Stimulated activated naive CD8-positive, alpha-beta T cell treated with anti-CD3 and anti-CD28 coated beads, Interleukin-15, Interleukin-2, amounts not matched to agents 100 U/mL and 50 U/mL, for 24 hours (primary cell): ENCODE measurements around the gene SEC14L5.

Source experiments
- ATAC-seq: fragments of 150-1000 bp; cut with Tn5 transposase; one replicate; pipeline ENCODE4 v1.10.0; 2021
- DNase-seq: peaks from one replicate; pipeline ENCODE4 v3.0.0; 2021

Gene SEC14L5

GRCh38 chr16:4984174-4984990, 26.3 kb downstream of the SEC14L5 start:
- DNase-seq, result no peak
- ATAC-seq, result peak; percentile 43

- DNase-seq (no peak), ATAC-seq (no peak)
Observed at GRCh38 chr16:4987250-4987579, 29.1 kb downstream of the SEC14L5 start.

- ATAC-seq, result no peak
- DNase-seq, result no peak
Observed at GRCh38 chr16:4987580-4988374, 29.6 kb downstream of the SEC14L5 start.

GRCh38 chr16:4988647-4989046, 30.5 kb downstream of the SEC14L5 start:
- ATAC-seq, result no peak
- no peak for DNase-seq

DNA sequence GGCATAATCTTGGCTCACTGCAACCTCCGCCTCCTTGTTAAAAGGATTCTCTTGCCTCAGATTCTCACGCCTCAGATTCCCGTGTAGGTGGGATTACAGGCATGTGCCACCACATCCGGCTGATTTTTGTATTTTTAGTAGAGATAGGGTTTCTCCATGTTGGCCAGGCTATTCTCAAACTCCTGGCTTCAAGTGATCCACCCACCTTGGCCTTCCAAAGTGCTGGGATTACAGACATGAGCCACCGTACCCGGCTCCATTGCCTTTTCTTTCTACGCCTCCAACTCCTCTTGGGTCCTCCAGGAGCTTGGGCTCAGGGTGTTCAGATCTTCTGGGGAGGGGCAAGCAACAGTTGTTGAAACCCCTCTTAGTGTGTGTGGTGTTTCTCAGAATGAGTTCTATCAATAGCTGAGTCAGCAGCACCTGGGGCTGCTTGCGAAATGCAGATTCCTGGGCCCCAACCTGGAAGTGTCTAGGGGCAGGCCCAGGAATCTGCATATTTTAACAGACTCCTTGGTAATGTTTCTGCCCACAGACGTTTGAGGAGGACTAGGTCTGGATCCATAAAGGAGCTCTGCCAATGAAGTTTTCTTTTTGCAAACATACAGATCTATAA, 31.4 kb downstream of the SEC14L5 start:
- ATAC-seq, result no peak

DNA sequence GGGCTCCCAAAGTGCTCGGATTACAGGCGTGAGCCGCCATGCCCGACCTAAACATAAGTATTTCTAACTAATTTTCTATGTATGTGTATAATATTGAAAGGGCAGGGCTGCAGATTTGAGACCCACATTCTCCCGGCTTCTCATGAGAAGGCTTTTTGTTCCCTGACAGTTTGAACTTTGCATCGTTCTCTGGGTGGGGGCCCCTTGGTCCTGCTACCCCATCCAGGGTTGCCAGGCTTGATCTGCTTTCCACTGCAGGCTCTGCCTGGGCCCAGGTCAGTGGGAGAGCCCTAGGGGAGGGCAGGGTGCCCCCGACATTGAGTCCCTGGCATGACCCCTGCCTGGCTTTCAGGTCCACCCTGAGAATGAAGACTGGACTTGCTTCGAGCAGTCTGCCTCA, 32.3 kb downstream of the SEC14L5 start:
- ATAC-seq (no peak), DNase-seq (no peak)

More for the DNA sequence above, 31.4 kb downstream of the SEC14L5 start:
- no peak for DNase-seq

DNA sequence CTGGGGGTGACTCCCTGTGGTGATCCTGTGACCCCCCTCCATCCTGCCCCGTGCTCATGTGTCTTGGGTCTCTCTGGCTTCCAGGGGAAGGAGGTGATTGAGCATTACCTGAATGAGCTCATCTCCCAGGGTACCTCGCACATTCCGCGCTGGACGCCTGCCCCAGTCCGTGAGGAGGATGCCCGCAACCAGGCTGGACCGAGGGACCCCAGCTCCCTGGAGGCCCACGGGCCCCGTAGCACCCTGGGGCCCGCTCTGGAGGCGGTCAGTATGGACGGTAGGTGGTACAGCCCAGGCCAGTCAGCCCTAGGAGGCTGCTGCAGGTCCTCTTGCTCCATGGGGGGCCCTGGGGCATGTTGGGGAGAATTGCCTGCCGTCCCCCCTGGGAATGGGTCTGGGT, 33.6 kb downstream of the SEC14L5 start:
- no peak for ATAC-seq
- no peak for DNase-seq

DNA sequence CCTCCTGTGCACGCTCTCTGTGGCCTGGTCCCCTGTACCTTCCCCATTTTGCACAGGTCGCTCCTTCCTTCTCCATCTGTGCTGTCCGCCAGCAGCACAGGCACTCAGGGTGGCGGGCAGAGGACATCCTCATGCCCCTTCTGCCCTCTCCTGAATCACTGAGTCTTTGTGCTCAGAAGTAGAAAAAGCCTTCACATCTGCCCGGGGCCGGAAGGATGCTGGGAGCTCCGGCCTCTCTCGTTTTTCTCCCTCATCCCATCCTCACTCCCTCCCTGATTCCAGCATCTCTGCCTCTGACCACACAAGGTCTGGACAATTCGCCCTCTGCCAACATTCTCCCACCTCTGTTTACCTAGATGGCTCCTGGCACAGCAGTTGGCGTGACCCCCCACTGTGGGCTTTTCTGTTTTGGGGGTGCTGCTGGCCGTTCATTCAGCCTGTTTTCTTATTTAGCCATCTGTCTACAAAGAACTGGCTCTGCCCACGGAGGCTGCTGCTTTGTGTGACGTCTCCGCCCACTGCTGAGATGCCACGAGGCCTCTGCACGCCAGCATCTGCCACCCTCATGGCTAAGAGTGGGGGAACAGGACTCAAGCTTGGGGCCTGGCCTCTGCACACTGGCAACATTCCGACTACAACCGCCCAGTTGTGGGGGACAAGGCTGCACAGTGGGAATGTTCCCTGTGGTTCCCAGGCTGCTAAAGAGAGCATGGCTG, 36.7 kb downstream of the SEC14L5 start:
- no peak for ATAC-seq
- no peak for DNase-seq

DNA sequence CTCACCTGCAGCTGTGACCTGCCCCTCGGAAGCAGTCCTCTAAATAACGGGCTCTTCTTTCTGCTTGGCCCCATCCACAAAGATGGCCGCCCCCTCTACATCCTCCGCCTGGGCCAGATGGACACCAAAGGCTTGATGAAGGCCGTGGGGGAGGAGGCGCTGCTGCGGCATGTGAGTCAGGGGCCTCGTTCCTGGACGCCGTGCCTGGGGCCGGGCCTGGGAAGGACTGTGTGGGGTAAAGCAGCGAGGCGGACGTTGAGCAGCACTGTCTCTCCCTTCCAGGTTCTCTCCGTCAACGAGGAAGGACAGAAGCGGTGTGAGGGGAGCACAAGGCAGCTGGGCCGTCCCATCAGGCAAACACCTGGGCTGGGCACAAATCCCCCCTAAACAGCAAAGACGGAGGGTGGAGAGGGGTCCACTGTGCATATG, 42.5 kb downstream of the SEC14L5 start:
- ATAC-seq, result no peak
- no peak for DNase-seq

GRCh38 chr16:5001571-5001970, 43.4 kb downstream of the SEC14L5 start:
- DNase-seq (no peak), ATAC-seq (no peak)

DNA sequence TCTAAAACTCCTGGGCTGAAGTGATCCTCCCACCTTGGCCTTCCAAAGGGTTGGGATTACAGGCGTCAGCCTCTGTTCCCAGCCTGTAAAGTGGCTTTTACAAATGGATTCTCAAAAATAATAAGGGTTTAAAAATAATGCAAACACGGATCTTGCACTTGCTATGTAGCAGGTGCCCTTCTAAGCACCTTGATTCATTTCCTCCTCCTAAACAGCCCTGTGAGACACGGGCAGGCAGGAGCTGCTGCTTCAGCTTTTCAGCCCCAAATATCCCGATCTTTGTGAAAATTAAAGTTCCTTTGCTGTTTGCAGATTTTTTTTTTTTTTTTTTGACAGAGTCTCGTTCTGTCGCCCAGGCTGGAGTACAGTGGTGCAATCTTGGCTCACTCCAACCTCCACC, 43.9 kb downstream of the SEC14L5 start:
- ATAC-seq, result no peak
- no peak for DNase-seq

DNA sequence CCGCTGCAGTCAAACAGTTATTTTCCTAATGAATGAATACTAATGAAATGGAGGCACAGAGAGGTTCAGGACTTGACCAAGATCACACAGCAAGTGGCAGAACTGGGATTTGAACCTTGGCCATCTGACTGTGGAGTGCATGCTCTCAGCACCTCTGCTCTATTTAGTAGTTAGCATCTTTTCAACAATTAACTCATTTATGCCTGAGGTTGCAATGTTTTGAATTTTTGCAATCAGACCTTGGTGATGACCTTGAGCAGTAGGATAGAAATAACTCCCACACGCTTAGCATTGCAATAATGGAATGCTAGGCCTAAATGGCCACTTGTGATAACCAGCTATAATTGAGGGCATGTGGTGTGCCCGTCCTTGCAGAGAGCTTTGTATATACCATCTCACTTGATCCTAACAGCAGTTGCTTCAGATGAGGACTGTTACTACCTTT, 44.6 kb downstream of the SEC14L5 start:
- no peak for DNase-seq
- ATAC-seq, result no peak

- DNase-seq (no peak), ATAC-seq (no peak)
Observed at GRCh38 chr16:5003211-5003610, 45.1 kb downstream of the SEC14L5 start.

DNA sequence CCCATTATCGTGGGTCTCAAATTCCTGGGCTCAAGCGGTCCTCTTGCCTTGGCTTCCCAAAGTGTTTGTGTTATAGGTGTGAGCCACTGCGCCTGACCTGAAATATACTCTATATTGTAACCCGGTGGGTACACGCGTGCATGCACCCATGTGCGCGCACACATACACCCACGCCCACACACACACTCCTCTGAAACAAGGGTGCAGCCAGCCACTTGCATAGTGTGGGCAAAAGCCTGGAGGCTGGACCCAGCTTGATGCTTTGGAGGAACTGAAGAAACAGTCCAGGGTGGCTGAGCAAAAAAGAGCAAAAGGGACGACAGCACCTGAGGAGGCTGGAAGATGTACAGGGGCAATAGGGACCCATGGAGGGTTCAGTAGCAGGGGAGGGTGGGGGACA, 45.7 kb downstream of the SEC14L5 start:
- no peak for ATAC-seq
- no peak for DNase-seq

GRCh38 chr16:5004311-5004710, 46.2 kb downstream of the SEC14L5 start:
- DNase-seq, result no peak

GRCh38 chr16:5005916-5006315, 47.8 kb downstream of the SEC14L5 start:
- DNase-seq, result no peak
- no peak for ATAC-seq

More at GRCh38 chr16:5004311-5004710, 46.2 kb downstream of the SEC14L5 start:
- ATAC-seq, result no peak

- DNase-seq (no peak), ATAC-seq (no peak)
Observed at GRCh38 chr16:5006348-5007193, 48.4 kb downstream of the SEC14L5 start.

DNA sequence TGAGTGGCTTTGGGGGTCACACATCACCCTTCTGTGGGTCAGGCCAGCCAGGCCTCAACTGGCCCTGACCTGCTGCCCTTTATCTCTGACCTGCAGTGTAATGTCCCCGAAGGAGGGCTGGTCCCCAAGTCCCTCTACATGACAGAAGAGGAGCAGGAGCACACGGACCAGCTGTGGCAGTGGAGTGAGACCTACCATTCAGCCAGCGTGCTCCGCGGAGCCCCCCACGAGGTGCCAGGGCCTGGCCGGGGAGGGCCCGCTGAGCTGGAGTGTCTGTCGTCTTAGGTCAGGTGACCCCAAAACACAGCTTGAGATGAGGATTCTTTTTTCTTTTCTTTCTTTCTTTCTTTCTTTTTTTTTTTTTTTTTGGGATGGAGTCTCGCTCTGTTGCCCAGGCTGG, 49.1 kb downstream of the SEC14L5 start:
- ATAC-seq (no peak), DNase-seq (no peak)

- DNase-seq (no peak), ATAC-seq (no peak)
Observed at GRCh38 chr16:5008311-5008731, 50.2 kb downstream of the SEC14L5 start.

DNA sequence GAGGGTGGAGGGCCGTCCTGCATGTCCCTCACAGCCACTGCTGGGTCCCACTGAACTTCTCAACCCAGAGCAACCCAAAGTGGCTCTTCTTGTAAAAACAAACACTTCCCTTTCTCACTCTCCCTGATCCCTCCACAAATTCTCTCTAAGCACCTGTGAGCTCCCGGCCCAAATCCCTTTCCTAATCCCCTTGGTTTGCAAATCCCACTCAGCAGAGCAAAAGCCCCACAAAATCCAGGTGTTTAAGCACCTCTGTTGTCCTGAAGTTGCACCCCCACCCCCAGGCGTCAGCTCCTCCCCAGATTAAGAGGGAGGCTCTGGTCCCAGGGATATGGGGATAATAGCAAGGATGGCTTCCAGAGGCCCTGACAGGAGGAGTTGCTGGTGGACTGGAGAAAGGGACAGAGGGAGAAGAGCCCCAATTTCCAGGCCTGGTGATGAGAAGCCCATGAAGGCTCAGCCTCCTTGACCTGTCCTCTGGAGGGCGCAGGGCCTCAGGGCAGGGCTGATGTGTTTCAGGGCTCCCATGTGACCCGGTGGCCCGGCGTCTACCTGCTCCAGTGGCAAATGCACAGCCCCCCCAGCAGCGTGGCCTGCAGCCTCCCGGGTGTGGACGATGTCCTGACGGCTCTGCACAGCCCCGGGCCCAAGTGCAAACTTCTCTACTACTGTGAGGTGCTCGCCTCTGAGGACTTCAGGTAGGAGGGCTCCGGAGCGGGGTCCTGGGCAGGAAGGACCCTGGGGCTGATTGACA, 52.6 kb downstream of the SEC14L5 start:
- no peak for ATAC-seq
- no peak for DNase-seq

GRCh38 chr16:5011637-5012036, 53.5 kb downstream of the SEC14L5 start:
- ATAC-seq, result no peak

More at GRCh38 chr16:5011637-5012036, 53.5 kb downstream of the SEC14L5 start:
- no peak for DNase-seq
